ENCODE results near the gene RAB8B.

RAB8B gene

GRCh38 chr15:63185206-63185605, 4.2 kb upstream of the RAB8B start:
- DNase-seq (ENCODE audit: low read depth) = no peak

GRCh38 chr15:63186065-63186464, 3.3 kb upstream of the RAB8B start:
- no peak for DNase-seq (ENCODE audit: low read depth)

- no peak for DNase-seq (ENCODE audit: low read depth)
These were observed 1.7 kb upstream of the RAB8B start for GRCh38 chr15:63187589-63188226.

- DNase-seq (ENCODE audit: low read depth) = no peak
These were observed 1.0 kb upstream of the RAB8B start for GRCh38 chr15:63188247-63188925.

- DNase-seq (ENCODE audit: low read depth) = no peak
These were observed 749 bp downstream of the RAB8B start for GRCh38 chr15:63189941-63190768.

GRCh38 chr15:63190769-63191649, 1.6 kb downstream of the RAB8B start:
- no peak for DNase-seq (ENCODE audit: low read depth)

GRCh38 chr15:63191895-63192618, 2.7 kb downstream of the RAB8B start:
- DNase-seq (ENCODE audit: low read depth) = peak; percentile 55

- no peak for DNase-seq (ENCODE audit: low read depth)
These were observed 3.3 kb downstream of the RAB8B start for GRCh38 chr15:63192619-63193206.

GRCh38 chr15:63194302-63194701, 4.9 kb downstream of the RAB8B start:
- DNase-seq (ENCODE audit: low read depth) = no peak

- no peak for DNase-seq (ENCODE audit: low read depth)
These were observed 5.6 kb downstream of the RAB8B start for GRCh38 chr15:63194880-63195568.

- DNase-seq (ENCODE audit: low read depth) = no peak
These were observed 6.2 kb downstream of the RAB8B start for GRCh38 chr15:63195569-63196015.

- DNase-seq (ENCODE audit: low read depth) = no peak
These were observed 7.4 kb downstream of the RAB8B start for GRCh38 chr15:63196842-63197241.

GRCh38 chr15:63197626-63198025, 8.2 kb downstream of the RAB8B start:
- DNase-seq (ENCODE audit: low read depth) = no peak

GRCh38 chr15:63198371-63199250, 9.2 kb downstream of the RAB8B start:
- no peak for DNase-seq (ENCODE audit: low read depth)

- no peak for DNase-seq (ENCODE audit: low read depth)
These were observed 11.3 kb downstream of the RAB8B start for GRCh38 chr15:63200464-63201249.

GRCh38 chr15:63202861-63203260, 13.5 kb downstream of the RAB8B start:
- no peak for DNase-seq (ENCODE audit: low read depth)

- DNase-seq (ENCODE audit: low read depth) = no peak
These were observed 14.2 kb downstream of the RAB8B start for GRCh38 chr15:63203451-63204090.

GRCh38 chr15:63206079-63206478, 16.7 kb downstream of the RAB8B start:
- DNase-seq (ENCODE audit: low read depth) = no peak
